ENCODE results near the gene ARL3.

- TF ChIP-seq POLR2A (IDR thresholded peaks at IDR 0.05) (no peak), CTCF (IDR thresholded peaks at IDR 0.05) (no peak), EP300 (IDR thresholded peaks at IDR 0.05) (no peak)
Measured at GRCh38 chr10:102647443-102648268, 66.5 kb downstream of the ARL3 start.
